K562 (cell line): ENCODE data around the gene RNF11. TPM values are rescaled to one million over a fixed set of nuclear protein-coding genes. Genes with fewer than 3 reads are reported as not detected.

Experiments
- ATF1 ChIP-seq, 2 experiments: fragments of 450-650 bp in 1 of 2; IDR thresholded peaks; 2 replicates each; pipeline ENCODE4 v1.6.1; 2016; ENCODE audit warnings: missing compliant biosample characterization in 1 of 2, missing genetic modification characterization in 1 of 2
- CXXC5 ChIP-seq: fragments of 250-450 bp; sonication (Bioruptor Pico); IDR thresholded peaks from 2 replicates; pipeline ENCODE4 v1.8.0; 2022; ENCODE audit warnings: inconsistent platforms, mild to moderate bottlenecking, moderate library complexity
- ESRRA ChIP-seq: fragments of 450-650 bp; IDR thresholded peaks from 2 replicates; pipeline ENCODE4 v1.6.1; 2014; ENCODE audit warnings: low read depth, mild to moderate bottlenecking, moderate library complexity, borderline replicate concordance
- FOXJ2 ChIP-seq: fragments of 200-800 bp; sonication (Bioruptor generic); IDR thresholded peaks from 2 replicates; pipeline ENCODE4 v1.6.1; 2016; ENCODE audit warnings: missing genetic modification characterization, missing compliant biosample characterization
- GTF2E2 ChIP-seq: fragments of 200-800 bp; sonication (Bioruptor generic); IDR thresholded peaks from 2 replicates; pipeline ENCODE4 v1.6.1; 2016; ENCODE audit warnings: missing genetic modification characterization, missing compliant biosample characterization
- HDAC3 ChIP-seq: fragments of 450-650 bp; IDR thresholded peaks from 2 replicates; pipeline ENCODE4 v1.6.1; 2018; ENCODE audit warnings: borderline replicate concordance, mild to moderate bottlenecking, moderate library complexity; ENCODE audit not compliant: partially characterized antibody
- HDAC6 ChIP-seq: IDR thresholded peaks from 2 replicates; pipeline ENCODE4 v1.6.1; 2012; ENCODE audit warnings: low read depth, mild to moderate bottlenecking, control low read depth, inconsistent platforms, low read length, moderate library complexity
- HOXB6 ChIP-seq: fragments of 250-450 bp; sonication (Bioruptor Pico); IDR thresholded peaks from 2 replicates; pipeline ENCODE4 v1.5.1; 2022; ENCODE audit warnings: mild to moderate bottlenecking, borderline replicate concordance
- MTA1 ChIP-seq: fragments of 450-650 bp; IDR thresholded peaks from 2 replicates; pipeline ENCODE4 v1.6.1; 2017; ENCODE audit warnings: borderline replicate concordance
- PHTF2 ChIP-seq: fragments of 250-450 bp; sonication (Bioruptor Pico); IDR thresholded peaks from 2 replicates; pipeline ENCODE4 v1.5.0; 2021; ENCODE audit warnings: mild to moderate bottlenecking
- TAF7 ChIP-seq: fragments of 450-650 bp; IDR thresholded peaks from 2 replicates; pipeline ENCODE4 v1.6.1; 2016; ENCODE audit warnings: missing genetic modification characterization, missing compliant biosample characterization
- ZEB2 ChIP-seq: fragments of 450-650 bp; IDR thresholded peaks from 2 replicates; pipeline ENCODE4 v1.6.1; 2016
- polyA plus RNA-seq, 8 experiments: library from polyadenylated mRNA; depleted of rRNA in 4 of 8; stranded (reverse) in 5 of 8; unstranded in 3 of 8; fragments of >200 nt; fragmentation: Nextera tagmentation in 2 of 8; fragmentation: Illumina TruSeq in 1 of 8; extraction: Ambion mirVana in 2 of 8; extraction: Trizol in 1 of 8; gene quantifications; 2 replicates each; pipeline versions ENCODE4 v1.2.1 to v1.2.3, GENCODE V29; 2011 to 2014; ENCODE audit warnings: inconsistent platforms in 1 of 8, missing spikeins in 1 of 8
- total RNA-seq, 7 experiments: library from RNA; depleted of rRNA in 6 of 7; stranded (reverse); fragments of >200 nt in 6 of 7; fragmentation: Illumina TruSeq in 2 of 7; extraction: Trizol in 2 of 7; gene quantifications; 2 replicates each; pipeline versions ENCODE4 v1.2.1 to v1.2.3, GENCODE V29; 2011 to 2021; ENCODE audit warnings: low replicate concordance in 1 of 7
- TF ChIP-seq, protein P1 (sequence below), 2 experiments: fragments of 450-650 bp in 1 of 2; sonication (generic) in 1 of 2; formaldehyde crosslinking in 1 of 2; IDR thresholded peaks; 2 replicates each; pipeline versions ENCODE4 v1.7.1 to v1.9.0; 2016 to 2022; ENCODE audit warnings: inconsistent platforms in 1 of 2, mild to moderate bottlenecking in 1 of 2, missing genetic modification reagents in 1 of 2
- TF ChIP-seq, protein P2 (sequence below): fragments of 450-650 bp; IDR thresholded peaks from 2 replicates; pipeline ENCODE4 v1.6.1; 2016; ENCODE audit warnings: borderline replicate concordance

RNF11 gene
- total and polyA plus RNA-seq, 9 of the 15 experiments (the other 6 are each of a cell fraction or from before 2014, with no cell fraction given) = 5.7 to 34.3 (median 23.1) TPM

DNA sequence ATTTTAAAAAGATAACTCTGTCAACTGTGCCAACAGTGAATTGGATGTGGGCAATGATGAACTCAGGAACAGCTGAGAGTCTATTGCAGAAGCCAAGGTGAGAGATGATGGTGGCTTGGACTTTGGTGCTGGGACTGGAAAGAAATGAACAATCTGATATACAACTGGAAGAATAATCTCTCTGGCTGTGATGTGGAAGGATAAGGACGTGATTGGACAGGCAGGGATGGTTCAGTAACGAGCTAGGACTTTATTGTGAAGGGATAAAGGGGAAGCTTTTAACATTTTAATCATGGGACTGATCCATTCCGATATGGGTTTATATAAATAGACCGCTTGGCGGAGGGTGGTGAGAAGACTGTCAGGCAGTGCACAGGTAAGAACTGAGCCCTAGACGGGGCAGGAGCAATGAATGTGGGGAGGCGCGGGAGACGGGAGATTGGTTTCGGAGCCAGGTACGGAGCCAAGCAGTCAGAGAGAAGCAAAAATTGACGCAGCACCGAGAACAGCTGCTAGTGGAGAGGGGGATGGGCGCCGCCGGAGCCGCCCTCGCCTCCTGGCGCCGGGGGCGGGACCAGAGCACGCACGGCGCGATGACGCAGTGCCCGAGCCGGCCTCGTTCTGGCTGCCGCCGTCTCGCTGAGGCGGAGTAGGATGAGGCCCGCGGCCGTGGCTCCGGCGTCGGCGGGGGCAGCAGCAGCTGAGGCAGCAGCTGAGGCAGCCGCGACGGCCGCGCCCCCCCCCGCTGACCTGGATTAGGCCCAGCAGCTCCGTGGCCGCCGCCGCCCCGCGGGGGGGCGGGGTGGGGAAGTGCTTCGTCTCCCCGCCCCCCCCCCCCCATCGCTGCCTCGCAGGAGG lies at the start of gene RNF11 (continued):
- TF ChIP-seq, protein P1, sequence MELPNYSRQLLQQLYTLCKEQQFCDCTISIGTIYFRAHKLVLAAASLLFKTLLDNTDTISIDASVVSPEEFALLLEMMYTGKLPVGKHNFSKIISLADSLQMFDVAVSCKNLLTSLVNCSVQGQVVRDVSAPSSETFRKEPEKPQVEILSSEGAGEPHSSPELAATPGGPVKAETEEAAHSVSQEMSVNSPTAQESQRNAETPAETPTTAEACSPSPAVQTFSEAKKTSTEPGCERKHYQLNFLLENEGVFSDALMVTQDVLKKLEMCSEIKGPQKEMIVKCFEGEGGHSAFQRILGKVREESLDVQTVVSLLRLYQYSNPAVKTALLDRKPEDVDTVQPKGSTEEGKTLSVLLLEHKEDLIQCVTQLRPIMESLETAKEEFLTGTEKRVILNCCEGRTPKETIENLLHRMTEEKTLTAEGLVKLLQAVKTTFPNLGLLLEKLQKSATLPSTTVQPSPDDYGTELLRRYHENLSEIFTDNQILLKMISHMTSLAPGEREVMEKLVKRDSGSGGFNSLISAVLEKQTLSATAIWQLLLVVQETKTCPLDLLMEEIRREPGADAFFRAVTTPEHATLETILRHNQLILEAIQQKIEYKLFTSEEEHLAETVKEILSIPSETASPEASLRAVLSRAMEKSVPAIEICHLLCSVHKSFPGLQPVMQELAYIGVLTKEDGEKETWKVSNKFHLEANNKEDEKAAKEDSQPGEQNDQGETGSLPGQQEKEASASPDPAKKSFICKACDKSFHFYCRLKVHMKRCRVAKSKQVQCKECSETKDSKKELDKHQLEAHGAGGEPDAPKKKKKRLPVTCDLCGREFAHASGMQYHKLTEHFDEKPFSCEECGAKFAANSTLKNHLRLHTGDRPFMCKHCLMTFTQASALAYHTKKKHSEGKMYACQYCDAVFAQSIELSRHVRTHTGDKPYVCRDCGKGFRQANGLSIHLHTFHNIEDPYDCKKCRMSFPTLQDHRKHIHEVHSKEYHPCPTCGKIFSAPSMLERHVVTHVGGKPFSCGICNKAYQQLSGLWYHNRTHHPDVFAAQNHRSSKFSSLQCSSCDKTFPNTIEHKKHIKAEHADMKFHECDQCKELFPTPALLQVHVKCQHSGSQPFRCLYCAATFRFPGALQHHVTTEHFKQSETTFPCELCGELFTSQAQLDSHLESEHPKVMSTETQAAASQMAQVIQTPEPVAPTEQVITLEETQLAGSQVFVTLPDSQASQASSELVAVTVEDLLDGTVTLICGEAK (IDR thresholded peaks at IDR 0.05) = peak; percentile 69
- TF ChIP-seq, protein P1 (CRISPR knock-in tag; IDR thresholded peaks at IDR 0.05) = no peak
- no peak for TF ChIP-seq HDAC6
- TF ChIP-seq ESRRA = peak; percentile 49; the same call in 1 of the 2 replicates
- TF ChIP-seq MTA1 = peak; percentile 72
- TF ChIP-seq CXXC5 (CRISPR knock-in tag) = peak; percentile 97
- TF ChIP-seq HDAC3 = no peak
- TF ChIP-seq, protein P2, sequence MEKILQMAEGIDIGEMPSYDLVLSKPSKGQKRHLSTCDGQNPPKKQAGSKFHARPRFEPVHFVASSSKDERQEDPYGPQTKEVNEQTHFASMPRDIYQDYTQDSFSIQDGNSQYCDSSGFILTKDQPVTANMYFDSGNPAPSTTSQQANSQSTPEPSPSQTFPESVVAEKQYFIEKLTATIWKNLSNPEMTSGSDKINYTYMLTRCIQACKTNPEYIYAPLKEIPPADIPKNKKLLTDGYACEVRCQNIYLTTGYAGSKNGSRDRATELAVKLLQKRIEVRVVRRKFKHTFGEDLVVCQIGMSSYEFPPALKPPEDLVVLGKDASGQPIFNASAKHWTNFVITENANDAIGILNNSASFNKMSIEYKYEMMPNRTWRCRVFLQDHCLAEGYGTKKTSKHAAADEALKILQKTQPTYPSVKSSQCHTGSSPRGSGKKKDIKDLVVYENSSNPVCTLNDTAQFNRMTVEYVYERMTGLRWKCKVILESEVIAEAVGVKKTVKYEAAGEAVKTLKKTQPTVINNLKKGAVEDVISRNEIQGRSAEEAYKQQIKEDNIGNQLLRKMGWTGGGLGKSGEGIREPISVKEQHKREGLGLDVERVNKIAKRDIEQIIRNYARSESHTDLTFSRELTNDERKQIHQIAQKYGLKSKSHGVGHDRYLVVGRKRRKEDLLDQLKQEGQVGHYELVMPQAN = peak; percentile 64; the same call in 1 of the 2 replicates
- peak; percentile 86 for TF ChIP-seq TAF7
- 0 out of 2 replicates have a peak, but pooled peaks have one; percentile 52 for TF ChIP-seq FOXJ2
- no peak for TF ChIP-seq ATF1 (CRISPR knock-in tag; IDR thresholded peaks at IDR 0.05)
- TF ChIP-seq ATF1 (tag; IDR thresholded peaks at IDR 0.05) = peak; percentile 93
- TF ChIP-seq PHTF2 = no peak
- no peak for TF ChIP-seq HOXB6
- TF ChIP-seq ZEB2 = peak; percentile 73
- peak; percentile 45; the same call in 1 of the 2 replicates for TF ChIP-seq GTF2E2 (tag)
